Measurements from ENCODE around the gene PSMD12.
"Not testable (repeated sequence)": the region's sequence is repeated elsewhere in the genome, so short reads cannot be mapped to it uniquely, and the experiment has no call there.

The PSMD12 gene

GRCh38 chr17:67364847-67365737, 1.3 kb downstream of the PSMD12 start:
- Mint-ChIP-seq H3K9me3 (no peaks in the 10 kb centered on the region), H3K4me3 (peak overlapping the region; percentile 86), H3K27me3 (no peaks in the 10 kb centered on the region), H3K27ac (ENCODE audit: low read depth) (peak overlapping the region; percentile 87), H3K4me1 (peaks cover 56% of the 10 kb centered on the region), H3K36me3 (ENCODE audit: insufficient read depth) (peaks cover 29% of the 10 kb centered on the region)
- ATAC-seq (replicated peaks; ENCODE audit: extremely low read depth, poor library complexity, severe bottlenecking): no peak
- DNase-seq (ENCODE audit: low spot score in 2 of 2): no peak

- no peak overlapping the region for H3K27ac Mint-ChIP-seq (ENCODE audit: low read depth)
- DNase-seq (ENCODE audit: low spot score in 2 of 2): no peak
- no peaks in the 10 kb centered on the region for H3K9me3 Mint-ChIP-seq
- ATAC-seq (replicated peaks; ENCODE audit: extremely low read depth, poor library complexity, severe bottlenecking): no peak
- H3K36me3 Mint-ChIP-seq (ENCODE audit: insufficient read depth): peaks cover 44% of the 10 kb centered on the region
- peaks cover 67% of the 10 kb centered on the region for H3K4me1 Mint-ChIP-seq
- peak overlapping the region; percentile 34 for H3K4me3 Mint-ChIP-seq
- no peaks in the 10 kb centered on the region for H3K27me3 Mint-ChIP-seq
Measured at GRCh38 chr17:67362173-67362572, 4.2 kb downstream of the PSMD12 start.

DNA sequence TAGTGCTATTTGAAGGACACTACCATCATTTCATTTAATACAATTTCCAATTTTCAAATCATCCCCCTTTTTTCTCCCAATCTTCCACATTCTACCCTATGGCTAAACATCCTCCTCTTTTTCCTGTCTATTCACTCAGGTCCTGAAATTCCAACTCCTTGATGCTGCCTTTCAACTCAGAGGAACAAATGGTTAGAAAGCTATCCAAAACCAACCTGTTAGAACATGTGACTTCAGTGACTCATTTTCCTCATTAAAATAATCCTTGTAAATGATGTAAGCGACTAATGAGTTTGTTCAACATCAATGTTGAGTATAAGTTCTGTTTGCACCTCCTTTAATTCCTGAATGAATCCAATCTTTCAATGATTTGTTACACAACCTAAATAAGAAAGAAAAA, 5.5 kb downstream of the PSMD12 start:
- Mint-ChIP-seq H3K27ac (ENCODE audit: low read depth) (peak overlapping the region; percentile 75), H3K9me3 (no peaks in the 10 kb centered on the region), H3K36me3 (ENCODE audit: insufficient read depth) (peaks cover 49% of the 10 kb centered on the region), H3K27me3 (no peaks in the 10 kb centered on the region), H3K4me1 (peaks cover 60% of the 10 kb centered on the region), H3K4me3 (peak overlapping the region; percentile 12)
- DNase-seq (ENCODE audit: low spot score in 2 of 2) (no peak), ATAC-seq (replicated peaks; ENCODE audit: extremely low read depth, poor library complexity, severe bottlenecking) (no peak)

- Mint-ChIP-seq H3K4me1 (peaks cover 53% of the 10 kb centered on the region), H3K27ac (ENCODE audit: low read depth) (peak overlapping the region; percentile 75), H3K9me3 (no peaks in the 10 kb centered on the region), H3K36me3 (ENCODE audit: insufficient read depth) (peaks cover 54% of the 10 kb centered on the region), H3K4me3 (peak overlapping the region; percentile 14), H3K27me3 (no peaks in the 10 kb centered on the region)
- ATAC-seq (replicated peaks; ENCODE audit: extremely low read depth, poor library complexity, severe bottlenecking) (peak; percentile 93), DNase-seq (ENCODE audit: low spot score in 2 of 2) (peak in 1 of 2 donors; percentile 46)
Measured at GRCh38 chr17:67359960-67360791, 6.2 kb downstream of the PSMD12 start.

DNA sequence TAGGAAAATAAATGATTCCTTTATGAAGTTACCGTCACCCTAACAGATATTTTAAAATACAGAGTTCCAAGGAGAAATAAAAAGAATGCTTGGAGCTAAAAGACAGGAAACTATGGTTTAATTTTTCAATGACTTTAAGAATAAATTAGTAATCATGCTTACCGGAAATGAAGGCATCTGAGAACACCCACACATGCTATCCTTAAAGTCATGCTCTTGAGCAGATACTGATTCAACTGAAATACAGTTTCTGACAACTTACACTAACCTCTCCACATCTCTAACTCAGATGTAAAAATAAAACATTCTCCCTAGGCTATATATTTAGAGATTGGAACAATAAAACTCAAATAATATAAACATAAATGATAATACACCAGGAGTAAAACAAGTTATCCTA, 7.8 kb downstream of the PSMD12 start:
- H3K4me3 Mint-ChIP-seq: no peak overlapping the region

GRCh38 chr17:67353929-67354574, 12.3 kb downstream of the PSMD12 start:
- DNase-seq (ENCODE audit: low spot score in 2 of 2) (no peak), ATAC-seq (replicated peaks; ENCODE audit: extremely low read depth, poor library complexity, severe bottlenecking) (no peak)
- H3K36me3 Mint-ChIP-seq (ENCODE audit: insufficient read depth): peaks cover 76% of the 10 kb centered on the region
- H3K4me1 Mint-ChIP-seq: peaks cover 7% of the 10 kb centered on the region
- no peaks in the 10 kb centered on the region for H3K9me3 Mint-ChIP-seq
- H3K27me3 Mint-ChIP-seq: no peaks in the 10 kb centered on the region
- no peak overlapping the region for H3K27ac Mint-ChIP-seq (ENCODE audit: low read depth)
- no peak overlapping the region for H3K4me3 Mint-ChIP-seq

More for the DNA sequence above, 7.8 kb downstream of the PSMD12 start:
- ATAC-seq (replicated peaks; ENCODE audit: extremely low read depth, poor library complexity, severe bottlenecking) (peak; percentile 21), DNase-seq (ENCODE audit: low spot score in 2 of 2) (no peak)
- Mint-ChIP-seq H3K9me3 (no peaks in the 10 kb centered on the region), H3K27me3 (no peaks in the 10 kb centered on the region), H3K4me1 (peaks cover 40% of the 10 kb centered on the region), H3K27ac (ENCODE audit: low read depth) (peak overlapping the region; percentile 17), H3K36me3 (ENCODE audit: insufficient read depth) (peaks cover 68% of the 10 kb centered on the region)

GRCh38 chr17:67353161-67353560, 13.2 kb downstream of the PSMD12 start:
- ATAC-seq (replicated peaks; ENCODE audit: extremely low read depth, poor library complexity, severe bottlenecking) (no peak), DNase-seq (ENCODE audit: low spot score in 2 of 2) (no peak)
- no peaks in the 10 kb centered on the region for H3K9me3 Mint-ChIP-seq
- no peaks in the 10 kb centered on the region for H3K27me3 Mint-ChIP-seq
- H3K27ac Mint-ChIP-seq (ENCODE audit: low read depth): no peak overlapping the region
- no peak overlapping the region for H3K4me3 Mint-ChIP-seq
- peaks cover 79% of the 10 kb centered on the region for H3K36me3 Mint-ChIP-seq (ENCODE audit: insufficient read depth)
- H3K4me1 Mint-ChIP-seq: no peaks in the 10 kb centered on the region

- Mint-ChIP-seq H3K27ac (ENCODE audit: low read depth) (no peak overlapping the region), H3K9me3 (no peaks in the 10 kb centered on the region), H3K4me1 (no peaks in the 10 kb centered on the region), H3K36me3 (ENCODE audit: insufficient read depth) (peaks cover 82% of the 10 kb centered on the region), H3K27me3 (no peaks in the 10 kb centered on the region), H3K4me3 (no peak overlapping the region)
- DNase-seq (ENCODE audit: low spot score in 2 of 2) (no peak), ATAC-seq (replicated peaks; ENCODE audit: extremely low read depth, poor library complexity, severe bottlenecking) (no peak)
Measured at GRCh38 chr17:67349420-67349819, 17.0 kb downstream of the PSMD12 start.

DNA sequence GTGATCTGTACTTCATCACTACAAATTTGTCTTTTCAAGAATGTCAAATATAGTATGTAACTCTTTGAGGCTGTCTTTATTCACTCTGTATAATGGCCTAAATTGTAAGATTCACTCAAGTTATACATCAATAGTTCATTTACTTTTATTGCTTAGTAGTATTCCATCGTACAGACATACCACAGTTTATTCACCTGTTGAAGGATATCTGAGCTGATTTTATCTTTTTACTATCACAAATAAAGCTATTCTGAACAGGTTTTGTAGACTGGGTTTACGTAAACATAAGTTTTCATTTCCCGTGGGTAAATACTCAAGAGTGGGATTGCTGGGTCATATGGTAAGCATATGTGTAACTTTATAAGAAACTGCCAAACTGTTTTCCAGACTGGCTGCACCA, 18.6 kb downstream of the PSMD12 start:
- H3K27ac Mint-ChIP-seq (ENCODE audit: low read depth): no peak overlapping the region
- no peaks in the 10 kb centered on the region for H3K4me1 Mint-ChIP-seq
- no peak overlapping the region for H3K4me3 Mint-ChIP-seq
- H3K27me3 Mint-ChIP-seq: no peaks in the 10 kb centered on the region
- H3K9me3 Mint-ChIP-seq: no peaks in the 10 kb centered on the region
- DNase-seq (ENCODE audit: low spot score in 2 of 2) (no peak), ATAC-seq (replicated peaks; ENCODE audit: extremely low read depth, poor library complexity, severe bottlenecking) (no peak)
- H3K36me3 Mint-ChIP-seq (ENCODE audit: insufficient read depth): peaks cover 80% of the 10 kb centered on the region

DNA sequence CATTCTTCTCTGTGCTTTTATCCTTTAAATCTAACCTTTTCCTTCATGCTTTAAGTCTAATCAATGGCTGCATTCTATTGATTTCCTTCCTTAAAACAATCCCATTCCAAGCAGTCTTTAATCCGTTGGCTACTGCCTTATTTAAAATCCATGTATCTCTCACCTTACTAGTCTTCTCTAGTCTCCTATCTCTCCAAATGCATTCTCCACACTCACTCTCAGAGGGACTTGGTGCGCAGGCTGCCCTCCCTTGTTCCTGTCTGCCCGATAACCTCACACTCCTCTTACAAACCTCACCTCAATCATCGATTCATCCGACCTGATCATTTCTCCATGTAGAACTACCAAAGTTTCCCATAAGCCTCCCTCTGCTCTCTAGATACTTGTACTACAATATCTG, 23.1 kb downstream of the PSMD12 start:
- Mint-ChIP-seq H3K36me3 (ENCODE audit: insufficient read depth) (peaks cover 80% of the 10 kb centered on the region), H3K27ac (ENCODE audit: low read depth) (no peak overlapping the region), H3K9me3 (no peaks in the 10 kb centered on the region), H3K4me3 (no peak overlapping the region), H3K4me1 (no peaks in the 10 kb centered on the region), H3K27me3 (no peaks in the 10 kb centered on the region)
- DNase-seq (ENCODE audit: low spot score in 2 of 2): no peak
- no peak for ATAC-seq (replicated peaks; ENCODE audit: extremely low read depth, poor library complexity, severe bottlenecking)

DNA sequence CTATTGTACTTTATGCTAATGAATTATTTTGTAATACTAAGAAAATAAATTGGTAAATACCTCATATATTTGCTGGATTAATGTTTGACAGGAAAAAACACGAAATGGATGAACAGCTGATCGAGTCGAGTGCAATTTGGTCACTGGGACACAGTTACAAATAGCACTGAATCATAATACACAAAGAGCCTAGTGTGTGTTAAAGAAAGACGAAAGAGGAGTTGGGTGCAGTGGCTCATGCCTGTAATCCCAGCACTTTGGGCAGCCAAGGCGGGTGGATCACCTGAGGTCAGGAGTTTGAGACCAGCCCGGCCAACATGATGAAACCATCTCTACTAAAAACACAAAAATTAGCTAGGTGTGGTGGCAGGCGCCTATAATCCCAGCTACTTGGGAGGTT, 28.0 kb downstream of the PSMD12 start:
- H3K9me3 Mint-ChIP-seq; DNase-seq (ENCODE audit: low spot score in 2 of 2); H3K27ac Mint-ChIP-seq (ENCODE audit: low read depth); H3K27me3 Mint-ChIP-seq; ATAC-seq (replicated peaks; ENCODE audit: extremely low read depth, poor library complexity, severe bottlenecking); H3K4me3 Mint-ChIP-seq; H3K4me1 Mint-ChIP-seq: not testable (repeated sequence)
- H3K36me3 Mint-ChIP-seq (ENCODE audit: insufficient read depth): peaks cover 41% of the 10 kb centered on the region

- Mint-ChIP-seq H3K27ac (ENCODE audit: low read depth) (no peak overlapping the region), H3K36me3 (ENCODE audit: insufficient read depth) (peaks cover 30% of the 10 kb centered on the region), H3K9me3 (no peaks in the 10 kb centered on the region), H3K27me3 (no peaks in the 10 kb centered on the region), H3K4me3 (no peak overlapping the region), H3K4me1 (no peaks in the 10 kb centered on the region)
- ATAC-seq (replicated peaks; ENCODE audit: extremely low read depth, poor library complexity, severe bottlenecking) (no peak), DNase-seq (ENCODE audit: low spot score in 2 of 2) (no peak)
Measured at GRCh38 chr17:67336859-67337258, 29.5 kb downstream of the PSMD12 start.
